IMR-90 (cell line): ENCODE measurements around the gene GPR141.

Experiments
- BHLHE40 ChIP-seq: fragments of 150-350 bp; IDR thresholded peaks from 2 replicates; pipeline ENCODE4 v1.6.1; 2016; ENCODE audit warnings: mild to moderate bottlenecking, low read depth, low read length
- CTCF ChIP-seq: conservative IDR thresholded peaks from 2 replicates; pipeline ENCODE4 v1.5.1; 2012; ENCODE audit warnings: mild to moderate bottlenecking, low read depth, low read length, improper control_type of control experiment
- POLR2A ChIP-seq: IDR thresholded peaks from 2 replicates; pipeline ENCODE4 v1.6.1; 2012; ENCODE audit warnings: mild to moderate bottlenecking, low read depth, low read length
- RCOR1 ChIP-seq: IDR thresholded peaks from 2 replicates; pipeline ENCODE4 v1.6.1; 2012; ENCODE audit warnings: mild to moderate bottlenecking, low read length, improper control_type of control experiment; ENCODE audit not compliant: insufficient replicate concordance
- RFX5 ChIP-seq: IDR thresholded peaks from 2 replicates; pipeline ENCODE4 v1.8.0; 2012; ENCODE audit warnings: low read depth, mild to moderate bottlenecking, low read length, moderate library complexity
- SMC3 ChIP-seq: fragments of 150-350 bp; IDR thresholded peaks from 2 replicates; pipeline ENCODE4 v1.6.1; 2016; ENCODE audit warnings: low read depth, mild to moderate bottlenecking, antibody characterized with exemption, low read length, moderate library complexity

GRCh38 chr7:37643876-37644275 is 39.7 kb upstream of the GPR141 start:
- no peak for TF ChIP-seq CTCF
- no peak for TF ChIP-seq BHLHE40
- no peak for TF ChIP-seq SMC3
- TF ChIP-seq POLR2A: no peak
- no peak for TF ChIP-seq RFX5
- TF ChIP-seq RCOR1: no peak
